ENCODE results near the gene CFC1. TPM values are rescaled to one million over a fixed set of nuclear protein-coding genes. Genes with fewer than 3 reads are reported as not detected.
"Not testable (repeated sequence)": the region's sequence is repeated elsewhere in the genome, so short reads cannot be mapped to it uniquely, and the experiment has no call there.

The CFC1 gene
- not detected for total RNA-seq

GRCh38 chr2:130599393-130599792 lies at the start of gene CFC1:
Gene CFC1 (minus strand): TSS chr2:130599575. CDS start chr2:130599287, 288 bp downstream.
- H3K4me3 ChIP-seq (ENCODE audit: low read length); H3K9me3 ChIP-seq (ENCODE audit: low read depth, low read length); H3K27me3 ChIP-seq (ENCODE audit: insufficient read depth, low read length); H3K4me1 ChIP-seq (ENCODE audit: insufficient read depth, low read length): not testable (repeated sequence)

- H3K9me3 ChIP-seq (ENCODE audit: low read depth, low read length); H3K4me3 ChIP-seq (ENCODE audit: low read length); H3K4me1 ChIP-seq (ENCODE audit: insufficient read depth, low read length); H3K27me3 ChIP-seq (ENCODE audit: insufficient read depth, low read length): not testable (repeated sequence)
These were observed 42.3 kb upstream of the CFC1 start for GRCh38 chr2:130641688-130642087.

- H3K27me3 ChIP-seq (ENCODE audit: insufficient read depth, low read length); H3K4me1 ChIP-seq (ENCODE audit: insufficient read depth, low read length): not testable (repeated sequence)
These were observed 39.6 kb upstream of the CFC1 start for GRCh38 chr2:130638973-130639372.

GRCh38 chr2:130628784-130629475 lies 29.6 kb upstream of the CFC1 start:
- H3K27me3 ChIP-seq (ENCODE audit: insufficient read depth, low read length); H3K9me3 ChIP-seq (ENCODE audit: low read depth, low read length); H3K4me3 ChIP-seq (ENCODE audit: low read length); H3K4me1 ChIP-seq (ENCODE audit: insufficient read depth, low read length): not testable (repeated sequence)

More at GRCh38 chr2:130638973-130639372, 39.6 kb upstream of the CFC1 start:
- H3K4me3 ChIP-seq (ENCODE audit: low read length); H3K9me3 ChIP-seq (ENCODE audit: low read depth, low read length): not testable (repeated sequence)

GRCh38 chr2:130611140-130611539 lies 11.8 kb upstream of the CFC1 start, which contains the start of gene POTEJ:
Gene POTEJ (plus strand): TSS chr2:130611440. CDS start chr2:130611533, 93 bp downstream.
- not testable (repeated sequence) for H3K4me3 ChIP-seq (ENCODE audit: low read length); H3K9me3 ChIP-seq (ENCODE audit: low read depth, low read length); H3K4me1 ChIP-seq (ENCODE audit: insufficient read depth, low read length); H3K27me3 ChIP-seq (ENCODE audit: insufficient read depth, low read length)

GRCh38 chr2:130610486-130610885 lies 11.1 kb upstream of the CFC1 start:
- H3K9me3 ChIP-seq (ENCODE audit: low read depth, low read length); H3K4me3 ChIP-seq (ENCODE audit: low read length); H3K27me3 ChIP-seq (ENCODE audit: insufficient read depth, low read length); H3K4me1 ChIP-seq (ENCODE audit: insufficient read depth, low read length): not testable (repeated sequence)

- not testable (repeated sequence) for H3K9me3 ChIP-seq (ENCODE audit: low read depth, low read length); H3K27me3 ChIP-seq (ENCODE audit: insufficient read depth, low read length); H3K4me3 ChIP-seq (ENCODE audit: low read length); H3K4me1 ChIP-seq (ENCODE audit: insufficient read depth, low read length)
These were observed 9.9 kb upstream of the CFC1 start for GRCh38 chr2:130609002-130609920.

GRCh38 chr2:130608276-130609001 lies 9.1 kb upstream of the CFC1 start:
- not testable (repeated sequence) for H3K4me3 ChIP-seq (ENCODE audit: low read length); H3K27me3 ChIP-seq (ENCODE audit: insufficient read depth, low read length); H3K9me3 ChIP-seq (ENCODE audit: low read depth, low read length); H3K4me1 ChIP-seq (ENCODE audit: insufficient read depth, low read length)

GRCh38 chr2:130601648-130602302 lies 2.4 kb upstream of the CFC1 start:
- not testable (repeated sequence) for H3K4me1 ChIP-seq (ENCODE audit: insufficient read depth, low read length); H3K4me3 ChIP-seq (ENCODE audit: low read length); H3K27me3 ChIP-seq (ENCODE audit: insufficient read depth, low read length); H3K9me3 ChIP-seq (ENCODE audit: low read depth, low read length)

- not testable (repeated sequence) for H3K4me3 ChIP-seq (ENCODE audit: low read length); H3K9me3 ChIP-seq (ENCODE audit: low read depth, low read length); H3K4me1 ChIP-seq (ENCODE audit: insufficient read depth, low read length); H3K27me3 ChIP-seq (ENCODE audit: insufficient read depth, low read length)
These were observed 551 bp upstream of the CFC1 start for GRCh38 chr2:130599926-130600325.

GRCh38 chr2:130598463-130598862 lies 912 bp downstream of the CFC1 start:
- not testable (repeated sequence) for H3K27me3 ChIP-seq (ENCODE audit: insufficient read depth, low read length); H3K4me3 ChIP-seq (ENCODE audit: low read length); H3K4me1 ChIP-seq (ENCODE audit: insufficient read depth, low read length); H3K9me3 ChIP-seq (ENCODE audit: low read depth, low read length)

GRCh38 chr2:130597994-130598393 lies 1.4 kb downstream of the CFC1 start:
- H3K9me3 ChIP-seq (ENCODE audit: low read depth, low read length); H3K4me1 ChIP-seq (ENCODE audit: insufficient read depth, low read length); H3K27me3 ChIP-seq (ENCODE audit: insufficient read depth, low read length); H3K4me3 ChIP-seq (ENCODE audit: low read length): not testable (repeated sequence)

GRCh38 chr2:130596757-130597156 lies 2.6 kb downstream of the CFC1 start:
- not testable (repeated sequence) for H3K4me1 ChIP-seq (ENCODE audit: insufficient read depth, low read length); H3K9me3 ChIP-seq (ENCODE audit: low read depth, low read length); H3K27me3 ChIP-seq (ENCODE audit: insufficient read depth, low read length); H3K4me3 ChIP-seq (ENCODE audit: low read length)

- not testable (repeated sequence) for H3K4me1 ChIP-seq (ENCODE audit: insufficient read depth, low read length); H3K4me3 ChIP-seq (ENCODE audit: low read length); H3K9me3 ChIP-seq (ENCODE audit: low read depth, low read length); H3K27me3 ChIP-seq (ENCODE audit: insufficient read depth, low read length)
These were observed 5.4 kb downstream of the CFC1 start for GRCh38 chr2:130594011-130594410.
